ENCODE measurements around the gene CCDC78. TPM values are rescaled to one million over a fixed set of nuclear protein-coding genes. Genes with fewer than 3 reads are reported as not detected.

The CCDC78 gene
- total and polyA plus RNA-seq, 2 donors (not counting 3 experiments of a cell fraction or from before 2014, with no cell fraction given) = 0.50 to 1.3 TPM

DNA sequence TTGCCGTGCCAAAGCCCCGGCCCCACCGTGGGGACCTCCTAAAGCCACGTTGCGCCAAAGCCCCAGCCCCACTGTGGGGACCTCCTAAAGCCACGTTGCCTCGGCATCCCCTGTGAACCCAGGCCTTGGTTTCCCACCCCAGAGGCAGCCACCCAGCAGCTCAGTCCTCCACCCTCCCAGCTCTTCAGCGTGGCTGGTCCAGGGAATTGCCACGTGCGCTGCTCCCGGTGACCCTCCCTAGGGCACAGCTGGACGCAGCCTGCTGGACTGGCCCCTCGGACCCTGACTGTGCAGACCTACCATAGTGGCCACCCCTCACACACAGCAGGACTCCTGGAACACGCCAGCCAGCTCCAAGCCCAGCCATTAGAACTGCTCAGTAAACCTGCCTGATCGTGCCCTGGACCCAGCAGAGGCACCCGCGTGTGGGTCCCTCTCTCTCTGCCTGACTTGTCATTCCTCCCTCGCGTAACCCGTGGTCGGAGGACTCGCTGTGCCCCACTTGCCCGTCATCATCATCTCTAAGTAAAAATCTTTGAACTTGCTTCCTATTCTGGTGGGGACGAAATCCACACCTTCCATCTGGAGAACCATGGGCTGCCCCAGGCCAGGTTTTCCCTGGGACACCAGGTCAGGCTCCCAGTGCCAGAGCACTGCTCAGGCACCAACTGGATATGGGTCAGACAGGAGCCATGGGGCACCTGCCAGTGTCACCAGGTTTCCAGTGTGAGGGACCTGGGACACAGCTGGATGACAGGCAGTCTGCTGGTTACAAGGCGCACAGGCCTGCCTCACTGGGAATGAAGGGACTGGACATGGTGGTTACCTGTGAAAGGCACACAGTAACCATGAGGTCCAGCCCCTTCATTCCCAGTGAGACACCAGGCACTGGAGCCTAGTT, 9.0 kb upstream of the CCDC78 start:
- ChIA-PET CTCF (no interaction called here), POLR2A (no interaction called here)
- Histone ChIP-seq H3K9ac (replicated peaks; ENCODE audit: extremely low read depth, insufficient read depth, low read length) (no peak overlapping the region), H3K9me1 (replicated peaks; ENCODE audit: control insufficient read depth, extremely low read depth, insufficient read depth, low read length) (no peaks in the 10 kb centered on the region), H3K4me1 (ENCODE audit: control insufficient read depth, extremely low read depth, insufficient read depth, low read length) (peaks cover 6% of the 10 kb centered on the region), H3K9me3 (replicated peaks; ENCODE audit: control insufficient read depth, insufficient read depth, low read length) (no peaks in the 10 kb centered on the region), H3K27me3 (ENCODE audit: control insufficient read depth in 2 of 2, insufficient read depth in 2 of 2, low read length in 2 of 2) (no peaks in the 10 kb centered on the region), H3K27ac (ENCODE audit: insufficient read depth, low read depth, low read length) (no peak overlapping the region), H2AFZ (ENCODE audit: low read depth, low read length) (no peak overlapping the region), H3K36me3 (ENCODE audit: control insufficient read depth in 2 of 2, extremely low read depth in 1 of 2, insufficient read depth in 2 of 2, low read length in 2 of 2) (peaks cover 7 to 42% of the 10 kb centered on the region in 2 experiments), H4K20me1 (replicated peaks; ENCODE audit: control insufficient read depth, extremely low read depth, insufficient read depth, low read length) (no peaks in the 10 kb centered on the region), H3K4me2 (ENCODE audit: insufficient read depth, low read length) (no peak overlapping the region), H3K79me2 (ENCODE audit: control insufficient read depth, insufficient read depth, low read length) (peaks cover 4% of the 10 kb centered on the region), H3K4me3 (replicated peaks in 1 of 3; ENCODE audit: insufficient read depth in 1 of 3, low read depth in 1 of 3, low read length in 3 of 3) (no peak overlapping the region)
- dilution Hi-C loops (cut with MboI; ENCODE audit: extremely low pct_ligation_motif_present, low sequenced_read_pairs) = no loop called here
- no peak for TF ChIP-seq EZH2 (IDR thresholded peaks at IDR 0.05; ENCODE audit: borderline replicate concordance, low read depth, low read length, severe bottlenecking)
- TF ChIP-seq POLR2AphosphoS5 (IDR thresholded peaks at IDR 0.05; ENCODE audit: insufficient read depth, low read depth, low read length) = no peak
- FAIRE-seq (no peak), DNase-seq (ENCODE audit: low read depth, low spot score) (no peak)
- no TSS peak for BruUV-seq (replicated peaks)
- intact Hi-C loops (cut with micrococcal nuclease) = no loop called here

DNA sequence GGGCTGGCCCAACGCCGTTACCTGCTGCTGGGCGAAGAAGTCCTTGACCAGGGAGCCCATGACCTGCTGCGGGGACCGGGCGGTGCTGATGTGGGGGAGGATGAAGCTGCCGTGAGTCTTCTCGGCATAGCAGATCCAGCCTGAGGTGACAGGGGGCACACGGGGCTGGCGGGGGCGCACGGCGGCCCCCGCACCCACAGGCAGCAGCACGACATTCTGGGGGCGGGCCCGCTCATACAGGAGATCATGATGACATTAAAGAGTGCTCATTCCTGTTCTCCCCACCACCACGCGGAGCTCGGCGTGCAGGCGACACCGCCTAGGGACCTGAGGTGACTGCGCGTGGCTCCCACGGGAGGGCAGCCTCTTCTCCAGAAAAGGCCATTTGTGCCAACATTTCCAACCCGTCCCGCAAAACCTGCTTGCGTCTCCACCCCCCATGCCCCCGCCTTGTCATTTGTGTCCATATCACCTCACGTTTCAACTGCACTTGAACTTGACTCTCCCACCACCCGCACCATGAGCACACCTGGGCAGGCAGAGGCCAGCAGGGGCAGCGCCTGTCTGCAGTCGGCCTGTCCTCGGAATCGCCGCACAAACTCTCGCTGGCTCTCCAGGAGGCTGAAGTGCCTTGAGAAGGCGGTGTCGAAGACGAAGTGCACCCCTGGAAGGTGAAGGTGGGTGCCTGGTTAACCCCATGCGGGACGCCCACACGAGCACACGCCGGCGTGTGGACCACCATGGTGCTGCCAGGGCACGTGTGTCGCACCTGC, 8.2 kb upstream of the CCDC78 start:
- no peaks in the 10 kb centered on the region for H3K27me3 ChIP-seq (ENCODE audit: control insufficient read depth in 2 of 2, insufficient read depth in 2 of 2, low read length in 2 of 2)
- H3K9me3 ChIP-seq (replicated peaks; ENCODE audit: control insufficient read depth, insufficient read depth, low read length) = no peaks in the 10 kb centered on the region
- CTCF ChIA-PET = no interaction called here
- POLR2A ChIA-PET = no interaction called here
- no peak for DNase-seq (ENCODE audit: low read depth, low spot score)
- no peak overlapping the region for H3K9ac ChIP-seq (replicated peaks; ENCODE audit: extremely low read depth, insufficient read depth, low read length)
- H4K20me1 ChIP-seq (replicated peaks; ENCODE audit: control insufficient read depth, extremely low read depth, insufficient read depth, low read length) = no peaks in the 10 kb centered on the region
- BruUV-seq (replicated peaks) = no TSS peak
- H3K36me3 ChIP-seq (ENCODE audit: control insufficient read depth in 2 of 2, extremely low read depth in 1 of 2, insufficient read depth in 2 of 2, low read length in 2 of 2) = peaks cover 7 to 42% of the 10 kb centered on the region in 2 experiments
- H3K4me1 ChIP-seq (ENCODE audit: control insufficient read depth, extremely low read depth, insufficient read depth, low read length) = no peaks in the 10 kb centered on the region
- H3K27ac ChIP-seq (ENCODE audit: insufficient read depth, low read depth, low read length) = no peak overlapping the region
- FAIRE-seq = no peak
- no peaks in the 10 kb centered on the region for H3K9me1 ChIP-seq (replicated peaks; ENCODE audit: control insufficient read depth, extremely low read depth, insufficient read depth, low read length)
- no peak overlapping the region for H3K4me2 ChIP-seq (ENCODE audit: insufficient read depth, low read length)
- no peak overlapping the region for H3K4me3 ChIP-seq (replicated peaks in 1 of 3; ENCODE audit: insufficient read depth in 1 of 3, low read depth in 1 of 3, low read length in 3 of 3)
- no peaks in the 10 kb centered on the region for H3K79me2 ChIP-seq (ENCODE audit: control insufficient read depth, insufficient read depth, low read length)
- H2AFZ ChIP-seq (ENCODE audit: low read depth, low read length) = no peak overlapping the region
- intact Hi-C loops (cut with micrococcal nuclease) = no loop called here
- TF ChIP-seq POLR2A (IDR thresholded peaks at IDR 0.05; ENCODE audit: low read depth, low read length) (no peak), FOS (IDR thresholded peaks at IDR 0.05; ENCODE audit: borderline replicate concordance, insufficient read depth, low read length) (no peak), MAX (IDR thresholded peaks at IDR 0.05; ENCODE audit: insufficient read depth, insufficient read length) (no peak), GATA2 (IDR thresholded peaks at IDR 0.05; ENCODE audit: insufficient read depth, insufficient read length, low read depth, low read length) (no peak)
- dilution Hi-C loops (cut with MboI; ENCODE audit: extremely low pct_ligation_motif_present, low sequenced_read_pairs) = no loop called here
